ENCODE data around the gene METTL2B.
"Not testable (repeated sequence)": the region's sequence is repeated elsewhere in the genome, so short reads cannot be mapped to it uniquely, and the experiment has no call there.

METTL2B gene

GRCh38 chr7:128477336-128477690 lies 765 bp downstream of the METTL2B start:
- H3K9me3 Mint-ChIP-seq, H3K27me3 Mint-ChIP-seq: not testable (repeated sequence)
- Mint-ChIP-seq H3K36me3 (ENCODE audit: low read depth) (peaks cover 38% of the 10 kb centered on the region), H3K27ac (peak overlapping the region; percentile 97), H3K4me3 (peak overlapping the region; percentile 93), H3K4me1 (ENCODE audit: low read depth) (peaks cover 44% of the 10 kb centered on the region)

- H3K27ac Mint-ChIP-seq, H3K9me3 Mint-ChIP-seq, H3K27me3 Mint-ChIP-seq: not testable (repeated sequence)
- Mint-ChIP-seq H3K4me1 (ENCODE audit: low read depth) (peaks cover 44% of the 10 kb centered on the region), H3K36me3 (ENCODE audit: low read depth) (peaks cover 43% of the 10 kb centered on the region), H3K4me3 (peak overlapping the region; percentile 39)
Observed at GRCh38 chr7:128479082-128479481, 2.5 kb downstream of the METTL2B start.

- H3K27ac Mint-ChIP-seq; H3K27me3 Mint-ChIP-seq; H3K4me1 Mint-ChIP-seq (ENCODE audit: low read depth); H3K9me3 Mint-ChIP-seq; H3K4me3 Mint-ChIP-seq: not testable (repeated sequence)
- peaks cover 41% of the 10 kb centered on the region for H3K36me3 Mint-ChIP-seq (ENCODE audit: low read depth)
Observed at GRCh38 chr7:128488134-128488533, 11.6 kb downstream of the METTL2B start.

- Mint-ChIP-seq H3K4me3 (no peak overlapping the region), H3K36me3 (ENCODE audit: low read depth) (peaks cover 60% of the 10 kb centered on the region), H3K4me1 (ENCODE audit: low read depth) (no peaks in the 10 kb centered on the region), H3K27ac (no peak overlapping the region), H3K9me3 (no peaks in the 10 kb centered on the region), H3K27me3 (no peaks in the 10 kb centered on the region)
Observed at GRCh38 chr7:128497405-128497804, 20.9 kb downstream of the METTL2B start.

- peak overlapping the region; percentile 34 for H3K27ac Mint-ChIP-seq
- not testable (repeated sequence) for H3K9me3 Mint-ChIP-seq, H3K27me3 Mint-ChIP-seq, H3K4me3 Mint-ChIP-seq
- peaks cover 25% of the 10 kb centered on the region for H3K36me3 Mint-ChIP-seq (ENCODE audit: low read depth)
- H3K4me1 Mint-ChIP-seq (ENCODE audit: low read depth), result peaks cover 20% of the 10 kb centered on the region
Observed at GRCh38 chr7:128505416-128505815, 28.9 kb downstream of the METTL2B start.

GRCh38 chr7:128506819-128507218 lies 30.3 kb downstream of the METTL2B start:
- not testable (repeated sequence) for H3K9me3 Mint-ChIP-seq, H3K4me3 Mint-ChIP-seq, H3K27me3 Mint-ChIP-seq, H3K27ac Mint-ChIP-seq
- peaks cover 12% of the 10 kb centered on the region for H3K36me3 Mint-ChIP-seq (ENCODE audit: low read depth)
- H3K4me1 Mint-ChIP-seq (ENCODE audit: low read depth), result peaks cover 20% of the 10 kb centered on the region

GRCh38 chr7:128507321-128507993 lies 30.9 kb downstream of the METTL2B start:
- H3K4me3 Mint-ChIP-seq; H3K27me3 Mint-ChIP-seq; H3K9me3 Mint-ChIP-seq; H3K36me3 Mint-ChIP-seq (ENCODE audit: low read depth): not testable (repeated sequence)
- peak overlapping the region; percentile 45 for H3K27ac Mint-ChIP-seq
- peaks cover 20% of the 10 kb centered on the region for H3K4me1 Mint-ChIP-seq (ENCODE audit: low read depth)

- H3K4me1 Mint-ChIP-seq (ENCODE audit: low read depth); H3K27ac Mint-ChIP-seq; H3K27me3 Mint-ChIP-seq; H3K4me3 Mint-ChIP-seq; H3K9me3 Mint-ChIP-seq; H3K36me3 Mint-ChIP-seq (ENCODE audit: low read depth): not testable (repeated sequence)
Observed at GRCh38 chr7:128511692-128512091, 35.1 kb downstream of the METTL2B start.

GRCh38 chr7:128515232-128515631 lies 38.7 kb downstream of the METTL2B start:
- not testable (repeated sequence) for H3K27me3 Mint-ChIP-seq; H3K9me3 Mint-ChIP-seq; H3K36me3 Mint-ChIP-seq (ENCODE audit: low read depth); H3K27ac Mint-ChIP-seq; H3K4me3 Mint-ChIP-seq; H3K4me1 Mint-ChIP-seq (ENCODE audit: low read depth)

GRCh38 chr7:128517023-128517422 lies 40.5 kb downstream of the METTL2B start:
- H3K4me3 Mint-ChIP-seq; H3K27me3 Mint-ChIP-seq; H3K27ac Mint-ChIP-seq; H3K36me3 Mint-ChIP-seq (ENCODE audit: low read depth); H3K4me1 Mint-ChIP-seq (ENCODE audit: low read depth); H3K9me3 Mint-ChIP-seq: not testable (repeated sequence)

GRCh38 chr7:128523226-128523931 lies 46.8 kb downstream of the METTL2B start:
- not testable (repeated sequence) for H3K4me1 Mint-ChIP-seq (ENCODE audit: low read depth); H3K9me3 Mint-ChIP-seq; H3K4me3 Mint-ChIP-seq; H3K36me3 Mint-ChIP-seq (ENCODE audit: low read depth); H3K27me3 Mint-ChIP-seq
- peak overlapping the region; percentile 80 for H3K27ac Mint-ChIP-seq

GRCh38 chr7:128523932-128524524 lies 47.5 kb downstream of the METTL2B start:
- not testable (repeated sequence) for H3K4me3 Mint-ChIP-seq; H3K36me3 Mint-ChIP-seq (ENCODE audit: low read depth); H3K9me3 Mint-ChIP-seq; H3K4me1 Mint-ChIP-seq (ENCODE audit: low read depth); H3K27ac Mint-ChIP-seq; H3K27me3 Mint-ChIP-seq

GRCh38 chr7:128525584-128525983 lies 49.0 kb downstream of the METTL2B start:
- H3K4me1 Mint-ChIP-seq (ENCODE audit: low read depth), result peaks cover 15% of the 10 kb centered on the region
- H3K9me3 Mint-ChIP-seq; H3K27me3 Mint-ChIP-seq; H3K4me3 Mint-ChIP-seq; H3K27ac Mint-ChIP-seq; H3K36me3 Mint-ChIP-seq (ENCODE audit: low read depth): not testable (repeated sequence)

- peaks cover 15% of the 10 kb centered on the region for H3K4me1 Mint-ChIP-seq (ENCODE audit: low read depth)
Observed at GRCh38 chr7:128526062-128526466, 49.5 kb downstream of the METTL2B start.

GRCh38 chr7:128529191-128529590 lies 52.6 kb downstream of the METTL2B start:
- peaks cover 24% of the 10 kb centered on the region for H3K4me1 Mint-ChIP-seq (ENCODE audit: low read depth)
- H3K27me3 Mint-ChIP-seq; H3K4me3 Mint-ChIP-seq; H3K27ac Mint-ChIP-seq; H3K36me3 Mint-ChIP-seq (ENCODE audit: low read depth); H3K9me3 Mint-ChIP-seq: not testable (repeated sequence)

More at GRCh38 chr7:128526062-128526466, 49.5 kb downstream of the METTL2B start:
- H3K27ac Mint-ChIP-seq; H3K27me3 Mint-ChIP-seq; H3K36me3 Mint-ChIP-seq (ENCODE audit: low read depth); H3K9me3 Mint-ChIP-seq; H3K4me3 Mint-ChIP-seq: not testable (repeated sequence)
